ENCODE results near the gene CEP55. TPM values are rescaled to one million over a fixed set of nuclear protein-coding genes. Genes with fewer than 3 reads are reported as not detected.
"Not testable (repeated sequence)": the region's sequence is repeated elsewhere in the genome, so short reads cannot be mapped to it uniquely, and the experiment has no call there.

The CEP55 gene
- total and polyA plus RNA-seq, 7 donors, result 1.4 to 18.2 (median 1.8) TPM; not detected in 2

DNA sequence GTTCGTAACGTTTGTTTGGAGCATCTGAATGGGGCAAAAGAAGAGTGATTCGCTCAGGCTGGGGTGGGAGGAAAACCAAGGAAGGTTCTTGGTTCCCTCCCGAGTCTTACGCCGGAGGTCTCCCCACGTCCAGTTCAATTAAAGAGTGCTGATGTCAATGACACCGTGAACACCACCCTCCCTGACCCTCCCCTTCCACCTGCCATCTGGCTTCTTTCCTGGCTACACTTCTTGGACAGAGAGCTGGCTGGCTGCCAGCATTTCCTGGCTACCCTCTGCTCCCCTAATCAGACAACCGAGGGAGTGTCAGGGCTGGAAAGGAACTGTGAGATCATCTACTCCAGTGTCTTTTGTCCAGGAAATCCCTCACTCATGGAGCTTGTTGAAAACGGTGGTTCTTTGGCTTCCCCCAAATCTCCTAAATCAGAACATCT lies 46.0 kb downstream of the CEP55 start:
- Histone ChIP-seq H3K36me3 (no peaks in the 10 kb centered on the region), H3K27ac (no peak overlapping the region), H3K27me3 (no peaks in the 10 kb centered on the region), H3K9me3 (no peaks in the 10 kb centered on the region), H3K4me1 (peaks cover 0 to 9% (median 7%) of the 10 kb centered on the region in 4 donors), H3K4me3 (peak overlapping the region in 3 of 4 donors; percentile 11 to 33 (median 27))
- intact Hi-C loops (cut with DNase I), result no loop called here
- peak in 2 of 4 donors; percentile 15 to 28 for TF ChIP-seq POLR2AphosphoS5 (IDR thresholded peaks at IDR 0.05)
- no peak for TF ChIP-seq EP300 (IDR thresholded peaks at IDR 0.05)
- DNase-seq, result no peak
- WGBS, 2 donors, result 5 to 23% methylated on average over 10 of the region's 10 CpGs

DNA sequence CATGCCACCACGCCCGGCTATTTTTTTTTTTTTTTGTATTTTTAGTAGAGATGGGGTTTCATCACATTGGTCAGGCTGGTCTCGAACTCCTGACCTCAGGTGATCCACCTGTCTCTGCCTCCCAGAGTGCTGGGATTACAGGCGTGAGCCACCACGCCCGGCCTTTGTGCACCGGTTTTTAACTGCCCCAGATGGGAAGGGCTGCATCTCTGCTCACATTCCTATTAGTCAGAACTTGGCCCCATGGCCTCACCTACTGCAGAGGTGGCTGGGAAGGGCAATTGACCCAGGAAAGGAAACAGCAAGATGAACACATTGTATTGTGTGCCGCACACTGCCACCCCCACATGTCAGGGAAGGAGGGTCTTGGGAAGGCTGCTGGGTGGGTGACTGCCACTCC lies 50.6 kb downstream of the CEP55 start:
- H3K9me3 ChIP-seq; H3K27ac ChIP-seq; H3K4me1 ChIP-seq; DNase-seq; intact Hi-C loops (cut with DNase I); H3K36me3 ChIP-seq; H3K27me3 ChIP-seq; H3K4me3 ChIP-seq: not testable (repeated sequence)
- WGBS, 2 donors, result 57 to 86% methylated on average over 8 of the region's 8 CpGs

DNA sequence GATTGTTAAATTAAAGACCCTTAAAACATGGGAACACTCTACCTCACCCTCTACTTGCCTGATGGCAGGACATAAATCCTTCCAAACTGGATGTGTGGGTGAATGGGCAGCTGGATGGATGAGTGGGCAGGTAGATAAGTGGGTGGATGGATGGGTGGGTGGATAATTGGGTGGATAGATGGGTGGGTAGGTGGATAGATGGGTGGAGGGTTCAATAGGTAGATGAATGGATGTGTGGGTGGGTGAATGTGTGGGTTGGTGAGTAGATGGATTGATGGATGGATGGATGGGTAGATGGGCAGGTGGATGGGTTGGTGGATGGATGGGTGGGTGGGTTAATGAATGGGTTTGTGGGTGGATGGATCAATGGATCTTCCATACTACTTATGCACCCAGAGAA lies 51.1 kb downstream of the CEP55 start:
- no peak overlapping the region for H3K27ac ChIP-seq

GRCh38 chr10:93548376-93549071 lies 52.1 kb downstream of the CEP55 start:
- DNase-seq, result no peak
- no peaks in the 10 kb centered on the region for H3K9me3 ChIP-seq
- whole genome bisulfite sequencing, 2 donors, result 22 to 71% methylated on average over 5 of the region's 5 CpGs
- TF ChIP-seq POLR2AphosphoS5 (IDR thresholded peaks at IDR 0.05) (no peak), CTCF (IDR thresholded peaks at IDR 0.05) (no peak), EP300 (IDR thresholded peaks at IDR 0.05) (no peak), POLR2A (IDR thresholded peaks at IDR 0.05) (no peak)
- no peak overlapping the region for H3K4me3 ChIP-seq
- H3K36me3 ChIP-seq, result no peaks in the 10 kb centered on the region
- intact Hi-C loops (cut with DNase I), result no loop called here
- H3K27me3 ChIP-seq, result no peaks in the 10 kb centered on the region
- H3K27ac ChIP-seq, result no peak overlapping the region
- no peaks in the 10 kb centered on the region for H3K4me1 ChIP-seq

More for the DNA sequence above, 51.1 kb downstream of the CEP55 start:
- Histone ChIP-seq H3K36me3 (no peaks in the 10 kb centered on the region), H3K4me3 (no peak overlapping the region), H3K27me3 (no peaks in the 10 kb centered on the region), H3K9me3 (no peaks in the 10 kb centered on the region), H3K4me1 (peaks cover 0 to 2% (median under 1%) of the 10 kb centered on the region in 4 donors)
- no peak for TF ChIP-seq POLR2AphosphoS5 (IDR thresholded peaks at IDR 0.05)
- no peak for TF ChIP-seq EP300 (IDR thresholded peaks at IDR 0.05)
- no peak for TF ChIP-seq CTCF (IDR thresholded peaks at IDR 0.05)
- no peak for TF ChIP-seq POLR2A (IDR thresholded peaks at IDR 0.05)
- no peak for DNase-seq
- intact Hi-C loops (cut with DNase I), result no loop called here

DNA sequence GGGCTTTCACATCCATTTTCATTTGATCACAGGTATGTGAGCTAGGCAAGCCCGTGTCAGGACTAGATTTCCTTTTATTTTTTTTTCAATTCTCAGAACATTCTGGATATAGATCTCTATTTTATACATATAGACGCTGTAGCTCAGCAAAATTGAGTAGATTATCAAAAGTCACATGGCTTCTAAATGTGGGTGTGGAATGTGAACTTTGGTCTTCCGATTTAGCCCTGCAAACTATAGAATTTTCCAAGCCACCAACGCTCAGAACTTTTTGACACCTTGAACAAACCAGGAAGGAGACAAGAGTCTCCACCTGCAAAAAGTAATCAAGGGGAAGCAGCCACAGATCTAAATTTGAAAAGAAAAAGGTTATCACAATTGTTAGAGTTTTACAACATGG lies 54.2 kb downstream of the CEP55 start:
- intact Hi-C loops (cut with DNase I), result no loop called here
- no peak overlapping the region for H3K4me3 ChIP-seq
- no peaks in the 10 kb centered on the region for H3K4me1 ChIP-seq
- H3K9me3 ChIP-seq, result no peaks in the 10 kb centered on the region
- no peak overlapping the region for H3K27ac ChIP-seq
- no peak for DNase-seq
- H3K27me3 ChIP-seq, result no peaks in the 10 kb centered on the region
- no peaks in the 10 kb centered on the region for H3K36me3 ChIP-seq
- no peak for TF ChIP-seq EP300 (IDR thresholded peaks at IDR 0.05)
- 17 to 62% methylated on average over 4 of the region's 4 CpGs for WGBS, 2 donors

DNA sequence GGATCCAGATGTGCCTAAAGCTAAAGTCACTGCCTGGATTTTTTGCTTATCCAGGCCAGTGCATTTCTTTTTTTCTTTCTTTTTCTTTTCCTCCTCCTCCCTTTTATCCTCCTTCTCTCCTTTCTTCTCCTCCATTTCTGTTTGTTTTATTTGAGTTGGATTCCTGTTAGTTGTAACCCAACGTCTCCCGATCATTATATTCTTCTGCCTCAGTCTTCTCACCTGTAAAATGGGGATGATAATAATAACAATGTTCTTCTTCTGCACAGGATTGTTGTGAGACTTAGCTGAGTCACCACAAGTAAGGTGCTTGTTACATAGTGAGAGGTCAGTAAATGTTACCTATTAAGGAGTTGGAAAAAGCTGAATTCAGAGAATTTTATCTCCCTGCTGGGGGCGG lies 56.4 kb downstream of the CEP55 start:
- no peak overlapping the region for H3K4me3 ChIP-seq
- H3K36me3 ChIP-seq, result no peaks in the 10 kb centered on the region
- H3K27me3 ChIP-seq, result no peaks in the 10 kb centered on the region
- no peak overlapping the region for H3K27ac ChIP-seq
- 95 to 96% methylated on average over 3 of the region's 3 CpGs for whole genome bisulfite sequencing, 2 donors
- no peaks in the 10 kb centered on the region for H3K9me3 ChIP-seq
- no peak for TF ChIP-seq POLR2AphosphoS5 (IDR thresholded peaks at IDR 0.05)
- no peak for TF ChIP-seq CTCF (IDR thresholded peaks at IDR 0.05)
- TF ChIP-seq POLR2A (IDR thresholded peaks at IDR 0.05), result no peak
- no peak for TF ChIP-seq EP300 (IDR thresholded peaks at IDR 0.05)
- intact Hi-C loops (cut with DNase I), result no loop called here
- H3K4me1 ChIP-seq, result no peaks in the 10 kb centered on the region
- no peak for DNase-seq

Data from sigmoid colon (tissue), 7 donors.